GM12878 (cell line): ENCODE measurements around the gene OVCA2. TPM values are rescaled to one million over a fixed set of nuclear protein-coding genes. Genes with fewer than 3 reads are reported as not detected.

ENCODE experiments used
- BCL11A ChIP-seq: IDR thresholded peaks from 2 replicates; pipeline ENCODE4 v1.6.1; 2011; ENCODE audit warnings: low read depth, low read length
- BCL3 ChIP-seq: IDR thresholded peaks from 2 replicates; pipeline ENCODE4 v1.6.1; 2011; ENCODE audit warnings: borderline replicate concordance, low read depth, mild to moderate bottlenecking, moderate library complexity, low read length; ENCODE audit not compliant: insufficient read depth, poor library complexity, severe bottlenecking
- CHD2 ChIP-seq: IDR thresholded peaks from 2 replicates; pipeline ENCODE4 v1.6.1; 2011; ENCODE audit warnings: low read depth, low read length, improper control_type of control experiment, borderline replicate concordance
- CREB1 ChIP-seq: IDR thresholded peaks from 2 replicates; pipeline ENCODE4 v1.6.1; 2012; ENCODE audit warnings: low read depth, mild to moderate bottlenecking, inconsistent platforms
- CREM ChIP-seq: IDR thresholded peaks from 2 replicates; pipeline ENCODE4 v1.6.1; 2014; ENCODE audit warnings: antibody characterized with exemption, low read depth
- FOS ChIP-seq: IDR thresholded peaks from 3 replicates; pipeline ENCODE4 v1.6.1; 2011; ENCODE audit warnings: borderline replicate concordance; ENCODE audit not compliant: insufficient read length; ENCODE audit errors: extremely low read depth
- FOXK2 ChIP-seq: fragments of 450-650 bp; IDR thresholded peaks from 2 replicates; pipeline ENCODE4 v1.6.1; 2017; ENCODE audit warnings: mild to moderate bottlenecking, moderate library complexity
- FOXM1 ChIP-seq: IDR thresholded peaks from 2 replicates; pipeline ENCODE4 v1.6.1; 2012; ENCODE audit warnings: low read depth, mild to moderate bottlenecking, inconsistent platforms, low read length, moderate library complexity
- IKZF2 ChIP-seq, 2 experiments: fragments of 450-650 bp; IDR thresholded peaks; 2 replicates each; pipeline ENCODE4 v1.6.1; 2017; ENCODE audit warnings: mild to moderate bottlenecking in 2 of 2, moderate library complexity in 2 of 2
- IRF3 ChIP-seq: fragments of 450-650 bp; IDR thresholded peaks from 2 replicates; pipeline ENCODE4 v1.6.1; 2014; ENCODE audit warnings: mild to moderate bottlenecking
- JUND ChIP-seq: IDR thresholded peaks from 2 replicates; pipeline ENCODE4 v1.6.1; 2012; ENCODE audit warnings: low read depth, mild to moderate bottlenecking, low read length, improper control_type of control experiment, moderate library complexity
- KDM1A ChIP-seq: fragments of 200-600 bp; sonication (generic); IDR thresholded peaks from 2 replicates; pipeline ENCODE4 v1.6.1; 2016; ENCODE audit warnings: borderline replicate concordance
- MEF2A ChIP-seq: IDR thresholded peaks from 2 replicates; pipeline ENCODE4 v1.6.1; 2011; ENCODE audit warnings: low read depth, mild to moderate bottlenecking, low read length, moderate library complexity; ENCODE audit not compliant: insufficient read depth
- MYB ChIP-seq: fragments of 150-350 bp; IDR thresholded peaks from 2 replicates; pipeline ENCODE4 v1.6.1; 2014; ENCODE audit warnings: mild to moderate bottlenecking, low read depth, low read length, borderline replicate concordance
- NBN ChIP-seq: fragments of 450-650 bp; IDR thresholded peaks from 2 replicates; pipeline ENCODE4 v1.6.1; 2016
- PAX5 ChIP-seq: IDR thresholded peaks from 2 replicates; pipeline ENCODE4 v1.6.1; 2011; ENCODE audit warnings: low read depth, low read length, borderline replicate concordance
- POLR2A ChIP-seq: IDR thresholded peaks from 2 replicates; pipeline ENCODE4 v1.6.1; 2011; ENCODE audit warnings: low read depth, mild to moderate bottlenecking, low read length
- RB1 ChIP-seq: fragments of 450-650 bp; formaldehyde crosslinking; IDR thresholded peaks from 2 replicates; pipeline ENCODE4 v1.6.1; 2017; ENCODE audit warnings: mild to moderate bottlenecking, borderline replicate concordance
- SIN3A ChIP-seq: IDR thresholded peaks from 2 replicates; pipeline ENCODE4 v1.6.1; 2012; ENCODE audit warnings: low read depth, low read length, improper control_type of control experiment
- SMARCA5 ChIP-seq: fragments of 450-650 bp; IDR thresholded peaks from 2 replicates; pipeline ENCODE4 v1.6.1; 2017; ENCODE audit warnings: mild to moderate bottlenecking
- SREBF2 ChIP-seq: IDR thresholded peaks from 2 replicates; pipeline ENCODE4 v1.6.1; 2012; ENCODE audit warnings: mild to moderate bottlenecking, low read length
- ZBTB33 ChIP-seq: fragments of 450-650 bp; IDR thresholded peaks from 2 replicates; pipeline ENCODE4 v1.6.1; 2017; ENCODE audit warnings: mild to moderate bottlenecking
- ZNF384 ChIP-seq: IDR thresholded peaks from 2 replicates; pipeline ENCODE4 v1.6.1; 2012; ENCODE audit warnings: low read depth, mild to moderate bottlenecking, low read length, improper control_type of control experiment, borderline replicate concordance
- ZSCAN29 ChIP-seq: fragments of 450-650 bp; IDR thresholded peaks from 2 replicates; pipeline ENCODE4 v1.6.1; 2017; ENCODE audit warnings: mild to moderate bottlenecking, moderate library complexity
- polyA plus RNA-seq, 11 experiments: library from polyadenylated mRNA; depleted of rRNA in 4 of 11; unstranded in 6 of 11; stranded (reverse) in 5 of 11; fragments of >200 nt; fragmentation: Nextera tagmentation in 4 of 11; fragmentation: Illumina TruSeq in 1 of 11; extraction: Ambion mirVana in 4 of 11; extraction: Trizol in 1 of 11; gene quantifications; 1 replicate in 1 of 11; 2 replicates in 10 of 11; pipeline versions ENCODE4 v1.2.1 to v1.2.3, GENCODE V29; 2011 to 2016; ENCODE audit warnings: inconsistent platforms in 2 of 11, missing spikeins in 2 of 11, low read depth in 1 of 11
- total RNA-seq, 4 experiments: library from RNA; depleted of rRNA in 3 of 4; stranded (reverse); fragments of >200 nt in 3 of 4; fragmentation: Illumina TruSeq in 1 of 4; extraction: Trizol in 1 of 4; gene quantifications; 2 replicates each; pipeline versions ENCODE4 v1.2.1 to v1.2.3, GENCODE V29; 2013 to 2021
- TF ChIP-seq, protein P1 (sequence below): fragments of 450-650 bp; conservative IDR thresholded peaks from 2 replicates; pipeline ENCODE4 v1.6.1; 2017; ENCODE audit warnings: mild to moderate bottlenecking, moderate library complexity
- TF ChIP-seq, protein P2 (sequence below): IDR thresholded peaks from 2 replicates; pipeline ENCODE4 v1.6.1; 2012; ENCODE audit warnings: low read depth, low read length, improper control_type of control experiment

OVCA2 gene
- total and polyA plus RNA-seq, 10 of the 15 experiments (the other 5 are each of a cell fraction or from before 2014, with no cell fraction given) = 6.1 to 75.3 (median 40.7) TPM

- TF ChIP-seq POLR2A (no peak; the same call in 1 of the 2 replicates), CREM (peak; percentile 97), PAX5 (peak; percentile 96), ZNF384 (no peak), FOS (no peak), SREBF2 (no peak), NBN (peak; percentile 92), FOXK2 (no peak), MEF2A (peak; percentile 96), SIN3A (no peak; the same call in 1 of the 2 replicates), CREB1 (no peak), KDM1A (no peak), IKZF2 (IDR thresholded peaks at IDR 0.05) (peak; percentile 97 to 99), CHD2 (peak; percentile 84; the same call in 1 of the 2 replicates), BCL3 (peak; percentile 98), ZBTB33 (no peak), RB1 (no peak), MYB (peak; percentile 89; the same call in 1 of the 2 replicates), JUND (peak; percentile 87), BCL11A (peak; percentile 99), ZSCAN29 (no peak; the same call in 1 of the 2 replicates), SMARCA5 (peak; percentile 79), FOXM1 (no peak), IRF3 (no peak)
- TF ChIP-seq, protein P1, sequence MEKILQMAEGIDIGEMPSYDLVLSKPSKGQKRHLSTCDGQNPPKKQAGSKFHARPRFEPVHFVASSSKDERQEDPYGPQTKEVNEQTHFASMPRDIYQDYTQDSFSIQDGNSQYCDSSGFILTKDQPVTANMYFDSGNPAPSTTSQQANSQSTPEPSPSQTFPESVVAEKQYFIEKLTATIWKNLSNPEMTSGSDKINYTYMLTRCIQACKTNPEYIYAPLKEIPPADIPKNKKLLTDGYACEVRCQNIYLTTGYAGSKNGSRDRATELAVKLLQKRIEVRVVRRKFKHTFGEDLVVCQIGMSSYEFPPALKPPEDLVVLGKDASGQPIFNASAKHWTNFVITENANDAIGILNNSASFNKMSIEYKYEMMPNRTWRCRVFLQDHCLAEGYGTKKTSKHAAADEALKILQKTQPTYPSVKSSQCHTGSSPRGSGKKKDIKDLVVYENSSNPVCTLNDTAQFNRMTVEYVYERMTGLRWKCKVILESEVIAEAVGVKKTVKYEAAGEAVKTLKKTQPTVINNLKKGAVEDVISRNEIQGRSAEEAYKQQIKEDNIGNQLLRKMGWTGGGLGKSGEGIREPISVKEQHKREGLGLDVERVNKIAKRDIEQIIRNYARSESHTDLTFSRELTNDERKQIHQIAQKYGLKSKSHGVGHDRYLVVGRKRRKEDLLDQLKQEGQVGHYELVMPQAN = no peak
- TF ChIP-seq, protein P2, sequence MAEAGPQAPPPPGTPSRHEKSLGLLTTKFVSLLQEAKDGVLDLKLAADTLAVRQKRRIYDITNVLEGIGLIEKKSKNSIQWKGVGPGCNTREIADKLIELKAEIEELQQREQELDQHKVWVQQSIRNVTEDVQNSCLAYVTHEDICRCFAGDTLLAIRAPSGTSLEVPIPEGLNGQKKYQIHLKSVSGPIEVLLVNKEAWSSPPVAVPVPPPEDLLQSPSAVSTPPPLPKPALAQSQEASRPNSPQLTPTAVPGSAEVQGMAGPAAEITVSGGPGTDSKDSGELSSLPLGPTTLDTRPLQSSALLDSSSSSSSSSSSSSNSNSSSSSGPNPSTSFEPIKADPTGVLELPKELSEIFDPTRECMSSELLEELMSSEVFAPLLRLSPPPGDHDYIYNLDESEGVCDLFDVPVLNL = no peak
Measured at GRCh38 chr17:2087597-2088211, 45.9 kb downstream of the OVCA2 start (continued).
